Right atrium auricular region (tissue), 2 donors: ENCODE measurements around the gene ZBTB3. TPM values are rescaled to one million over a fixed set of nuclear protein-coding genes. Genes with fewer than 3 reads are reported as not detected.
"Not testable (repeated sequence)": the region's sequence is repeated elsewhere in the genome, so short reads cannot be mapped to it uniquely, and the experiment has no call there.

ENCODE experiments used
- DNase-seq: peaks from one replicate; pipeline ENCODE4 v3.0.0-alpha.2; 2019; ENCODE audit warnings: low spot score
- H3K27ac ChIP-seq, 2 donors: fragments of 200-600 bp; sonication (generic); 1 replicate in 1 of 2; 2 replicates in 1 of 2; pipeline ENCODE4 v1.5.1; 2016 to 2019
- H3K27me3 ChIP-seq, 2 donors: fragments of 200-600 bp; sonication (generic); one replicate each; pipeline versions ENCODE4 v1.5.1 to v1.6.0; 2017 to 2019
- H3K36me3 ChIP-seq: fragments of 200-600 bp; sonication (generic); one replicate; pipeline ENCODE4 v1.5.1; 2016
- H3K4me1 ChIP-seq, 2 donors: fragments of 200-600 bp; sonication (generic); one replicate each; pipeline versions ENCODE4 v1.5.1 to v1.6.0; 2017 to 2019
- H3K4me3 ChIP-seq, 2 donors: fragments of 200-600 bp; sonication (generic); 1 replicate in 1 of 2; 2 replicates in 1 of 2; pipeline ENCODE4 v1.5.1; 2017 to 2019; ENCODE audit warnings: mild to moderate bottlenecking in 1 of 2, moderate library complexity in 1 of 2
- H3K9me3 ChIP-seq, 2 donors: fragments of 200-600 bp; sonication (generic); one replicate each; pipeline ENCODE4 v1.5.1; 2019
- total RNA-seq, 2 donors: library from RNA; depleted of rRNA; stranded (reverse); fragments of >200 nt; gene quantifications; one replicate each; pipeline ENCODE4 v1.1.0, GENCODE V29; 2016
- TF ChIP-seq, protein P1 (sequence below), 2 donors: fragments of 200-600 bp; sonication (generic); IDR thresholded peaks; one replicate each; pipeline ENCODE4 v1.5.1; 2019; ENCODE audit warnings: antibody characterized with exemption in 2 of 2

The ZBTB3 gene
- total RNA-seq, 2 donors from 2014 or later: 5.1 to 7.8 TPM

DNA sequence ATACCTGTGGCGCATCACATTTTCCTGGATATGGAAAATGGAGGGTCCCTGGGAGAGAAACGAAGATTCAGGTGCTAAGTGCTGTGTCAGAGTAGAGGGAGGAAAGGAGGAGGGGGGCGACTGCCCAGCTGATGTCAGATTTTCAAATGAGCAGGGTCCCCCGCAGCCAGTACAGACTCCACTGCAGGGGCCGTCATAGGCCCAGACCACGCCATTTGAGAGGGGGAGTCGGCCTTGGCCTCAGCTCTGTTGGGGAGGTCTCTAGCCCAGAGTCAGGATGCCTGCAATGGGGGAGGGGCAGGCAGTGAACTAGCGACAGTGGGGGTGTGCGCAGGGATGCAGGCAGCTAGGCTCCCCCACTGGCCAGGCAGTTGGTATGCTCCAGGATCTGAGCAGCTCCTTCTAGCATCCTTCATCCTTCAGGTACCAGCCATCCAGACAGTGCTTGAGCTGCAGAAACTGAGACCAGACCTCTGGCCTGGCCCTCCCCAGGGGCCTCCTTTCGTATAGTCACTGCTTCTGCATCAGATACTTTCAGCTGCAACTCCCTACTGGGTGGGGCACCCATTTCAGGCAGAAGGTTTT is 46.6 kb downstream of the ZBTB3 start, which contains the start of the genes BSCL2 and GNG3:
Gene BSCL2 (minus strand): TSS at position 148 of the 585 bp plus-strand sequence. CDS start 229 bp downstream, outside the sequence.
Gene GNG3 (plus strand): TSS at position 400 of the 585 bp plus-strand sequence. CDS start 620 bp downstream, outside the sequence.
- peaks cover 0 to 41% of the 10 kb centered on the region in 2 donors for H3K4me1 ChIP-seq
- DNase-seq: no peak
- H3K36me3 ChIP-seq: peaks cover 18% of the 10 kb centered on the region
- H3K9me3 ChIP-seq: no peaks in the 10 kb centered on the region
- H3K27me3 ChIP-seq: no peaks in the 10 kb centered on the region
- TF ChIP-seq, protein P1, sequence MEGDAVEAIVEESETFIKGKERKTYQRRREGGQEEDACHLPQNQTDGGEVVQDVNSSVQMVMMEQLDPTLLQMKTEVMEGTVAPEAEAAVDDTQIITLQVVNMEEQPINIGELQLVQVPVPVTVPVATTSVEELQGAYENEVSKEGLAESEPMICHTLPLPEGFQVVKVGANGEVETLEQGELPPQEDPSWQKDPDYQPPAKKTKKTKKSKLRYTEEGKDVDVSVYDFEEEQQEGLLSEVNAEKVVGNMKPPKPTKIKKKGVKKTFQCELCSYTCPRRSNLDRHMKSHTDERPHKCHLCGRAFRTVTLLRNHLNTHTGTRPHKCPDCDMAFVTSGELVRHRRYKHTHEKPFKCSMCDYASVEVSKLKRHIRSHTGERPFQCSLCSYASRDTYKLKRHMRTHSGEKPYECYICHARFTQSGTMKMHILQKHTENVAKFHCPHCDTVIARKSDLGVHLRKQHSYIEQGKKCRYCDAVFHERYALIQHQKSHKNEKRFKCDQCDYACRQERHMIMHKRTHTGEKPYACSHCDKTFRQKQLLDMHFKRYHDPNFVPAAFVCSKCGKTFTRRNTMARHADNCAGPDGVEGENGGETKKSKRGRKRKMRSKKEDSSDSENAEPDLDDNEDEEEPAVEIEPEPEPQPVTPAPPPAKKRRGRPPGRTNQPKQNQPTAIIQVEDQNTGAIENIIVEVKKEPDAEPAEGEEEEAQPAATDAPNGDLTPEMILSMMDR (IDR thresholded peaks at IDR 0.05): no peak
- H3K27ac ChIP-seq: peak within 1 kb of the TSS; percentile 93 to 98
- H3K4me3 ChIP-seq: peak within 1 kb of the TSS; percentile 69 to 84

DNA sequence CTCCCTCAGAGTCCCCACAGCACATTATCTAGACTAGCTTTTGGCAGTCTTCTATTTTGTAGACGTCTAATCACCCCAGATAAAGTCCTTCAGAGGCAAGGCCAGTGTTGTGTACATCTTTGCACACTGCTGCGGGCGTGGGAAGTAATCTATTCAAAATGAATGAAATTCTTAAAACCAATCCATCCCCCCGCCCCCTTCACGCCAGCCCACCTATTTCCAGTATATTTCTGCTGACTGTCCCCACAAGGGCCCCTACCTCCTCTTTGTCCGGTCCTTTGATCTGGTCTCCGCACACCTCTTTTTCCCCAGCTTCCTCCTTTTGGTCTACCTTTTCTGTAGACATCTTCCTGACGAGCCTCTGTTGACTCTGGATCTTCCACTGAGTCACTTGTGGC is 47.1 kb downstream of the ZBTB3 start:
- Histone ChIP-seq H3K4me1 (peaks cover 0 to 38% of the 10 kb centered on the region in 2 donors), H3K27me3 (no peaks in the 10 kb centered on the region), H3K4me3 (peak overlapping the region; percentile 69 to 84), H3K9me3 (no peaks in the 10 kb centered on the region), H3K27ac (peak overlapping the region; percentile 68 to 96), H3K36me3 (peaks cover 14% of the 10 kb centered on the region)
- DNase-seq: no peak
- TF ChIP-seq, protein P1 (IDR thresholded peaks at IDR 0.05): no peak

DNA sequence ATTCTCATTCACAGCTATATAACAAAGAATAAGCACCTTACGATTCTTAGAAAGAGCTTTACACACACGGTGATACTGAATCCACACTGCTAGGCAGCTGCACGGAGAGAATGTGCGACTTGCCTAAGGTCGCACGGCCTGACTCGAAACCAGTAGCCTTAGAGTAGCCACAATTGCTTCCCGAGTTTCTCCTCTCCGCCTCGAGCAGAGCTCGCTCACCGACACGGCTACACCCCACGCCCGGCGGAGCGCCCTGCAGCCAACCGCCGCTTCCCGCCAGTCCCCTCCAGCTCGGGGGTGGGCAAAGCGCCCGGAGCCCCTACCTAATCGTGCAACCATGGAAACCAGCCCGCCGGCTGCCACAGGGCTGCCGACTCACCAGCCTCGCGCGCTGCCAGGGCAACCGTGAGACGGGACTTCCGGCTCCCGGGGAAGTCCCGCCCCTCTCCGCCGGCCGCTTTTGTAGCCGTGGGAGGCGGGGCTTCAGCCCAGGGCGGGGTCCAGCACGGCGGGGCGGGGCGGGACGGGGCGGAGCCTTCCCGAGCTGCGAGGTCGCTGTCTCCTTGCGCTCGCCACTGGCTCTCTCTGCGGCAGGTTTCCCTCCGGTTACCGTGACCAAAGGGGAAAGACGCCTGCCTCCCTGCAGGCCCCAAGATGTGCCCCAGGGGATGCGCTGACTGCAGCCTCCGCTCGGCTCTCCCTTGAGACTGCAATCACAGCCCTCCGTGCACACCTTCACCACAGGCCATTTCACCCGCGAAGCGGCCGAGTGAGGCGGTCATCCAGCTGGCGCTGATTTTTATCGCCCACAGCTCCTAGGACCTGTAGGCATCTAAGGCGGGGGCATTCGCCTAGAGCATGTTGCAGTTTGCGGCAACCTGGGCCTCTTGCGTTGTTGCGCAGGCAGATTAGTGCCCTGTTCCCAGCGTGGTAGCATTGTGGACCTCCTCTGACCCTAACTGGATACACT is 47.8 kb downstream of the ZBTB3 start:
- H3K4me3 ChIP-seq: peak overlapping the region; percentile 69 to 84
- H3K9me3 ChIP-seq: no peaks in the 10 kb centered on the region
- peak; percentile 96 for DNase-seq
- peak overlapping the region; percentile 68 to 96 for H3K27ac ChIP-seq
- H3K27me3 ChIP-seq: no peaks in the 10 kb centered on the region
- H3K4me1 ChIP-seq: peaks cover 0 to 38% of the 10 kb centered on the region in 2 donors
- H3K36me3 ChIP-seq: peaks cover 14% of the 10 kb centered on the region
- TF ChIP-seq, protein P1 (IDR thresholded peaks at IDR 0.05): no peak

DNA sequence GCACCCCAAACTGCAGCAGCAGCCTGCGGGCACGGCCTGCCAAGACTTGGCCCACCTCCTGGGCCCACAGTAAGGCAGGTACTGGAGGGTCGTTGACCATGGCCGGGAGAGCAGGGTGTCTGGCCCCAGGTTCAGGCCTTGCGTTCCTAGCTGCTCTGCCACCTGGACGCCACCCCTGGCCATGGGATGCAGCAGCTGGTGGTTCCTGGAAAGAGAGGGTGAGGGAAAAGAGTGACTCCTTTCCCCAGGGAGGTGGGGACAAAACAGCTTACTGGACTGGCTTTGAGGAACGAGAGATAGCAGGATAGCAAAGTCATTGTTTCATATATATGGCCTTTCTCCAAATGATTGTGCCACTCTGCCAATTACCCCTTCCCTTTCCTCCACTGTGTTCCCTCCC is 48.5 kb downstream of the ZBTB3 start:
- TF ChIP-seq, protein P1 (IDR thresholded peaks at IDR 0.05): no peak
- Histone ChIP-seq H3K4me1 (peaks cover 0 to 36% of the 10 kb centered on the region in 2 donors), H3K9me3 (no peaks in the 10 kb centered on the region), H3K27me3 (no peaks in the 10 kb centered on the region), H3K4me3 (peak overlapping the region; percentile 69 to 84), H3K36me3 (peaks cover 10% of the 10 kb centered on the region), H3K27ac (peak overlapping the region; percentile 68 to 96)
- no peak for DNase-seq

DNA sequence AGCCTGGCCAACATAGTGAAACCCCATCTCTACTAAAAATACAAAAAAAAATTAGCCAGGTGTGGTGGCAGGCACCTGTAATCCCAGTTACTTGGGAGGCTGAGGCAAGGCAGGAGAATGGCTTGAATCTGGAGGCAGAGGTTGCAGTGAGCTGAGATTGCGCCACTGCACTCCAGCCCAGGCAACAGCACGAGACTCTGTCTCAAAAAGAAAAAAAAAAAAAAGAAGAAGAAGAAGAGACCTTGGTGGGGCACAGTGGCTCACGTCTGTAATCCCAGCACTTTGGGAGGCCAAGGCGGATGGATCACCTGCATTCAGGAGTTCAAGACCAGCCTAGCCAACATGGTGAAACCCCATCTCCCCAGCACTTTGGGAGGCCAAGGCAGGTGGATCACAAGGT is 50.0 kb downstream of the ZBTB3 start:
- H3K9me3 ChIP-seq, DNase-seq, H3K4me3 ChIP-seq, H3K27me3 ChIP-seq, H3K27ac ChIP-seq: not testable (repeated sequence)
- H3K36me3 ChIP-seq: peaks cover 10% of the 10 kb centered on the region
- peaks cover 0 to 28% of the 10 kb centered on the region in 2 donors for H3K4me1 ChIP-seq

DNA sequence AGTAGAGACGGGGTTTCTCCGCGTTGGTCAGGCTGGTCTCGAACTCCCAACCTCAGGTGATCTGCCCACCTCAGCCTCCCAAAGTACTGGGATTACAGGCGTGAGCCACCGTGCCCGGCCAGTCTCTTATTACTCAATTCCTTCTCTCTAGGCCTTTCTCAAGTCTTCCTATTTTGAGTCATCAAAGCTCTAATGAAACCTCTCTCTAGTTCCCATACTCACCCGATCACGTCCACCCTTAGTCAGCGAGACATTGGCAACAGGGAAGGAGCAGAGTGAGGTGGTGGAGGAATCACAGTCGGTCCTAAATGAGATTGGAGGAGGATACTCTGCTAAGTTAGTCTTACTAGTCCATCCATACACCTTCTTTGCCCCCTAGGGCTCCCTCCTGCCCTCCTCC is 51.7 kb downstream of the ZBTB3 start:
- Histone ChIP-seq H3K4me3 (no peak overlapping the region), H3K27ac (no peak overlapping the region), H3K36me3 (peaks cover 10% of the 10 kb centered on the region), H3K4me1 (peaks cover 0 to 18% of the 10 kb centered on the region in 2 donors), H3K27me3 (no peaks in the 10 kb centered on the region), H3K9me3 (no peaks in the 10 kb centered on the region)
- TF ChIP-seq, protein P1 (IDR thresholded peaks at IDR 0.05): no peak
- no peak for DNase-seq
